Loucy (cell line): ENCODE measurements around the gene GTF2A1.

Experiments used
- H2AFZ ChIP-seq: fragments of 200-600 bp; sonication (generic); 2 replicates; pipeline ENCODE4 v1.6.0; 2016; ENCODE audit warnings: antibody characterized with exemption, mild to moderate bottlenecking, low read length, moderate library complexity
- H3F3A ChIP-seq: fragments of 200-600 bp; 2 replicates; pipeline ENCODE4 v1.6.0; 2016; ENCODE audit warnings: antibody characterized with exemption, low read depth, mild to moderate bottlenecking
- H3K27me3 ChIP-seq: fragments of 200-600 bp; sonication (generic); 2 replicates; pipeline ENCODE4 v1.6.1; 2014; ENCODE audit warnings: low read length, mild to moderate bottlenecking; ENCODE audit not compliant: insufficient read depth, poor library complexity, severe bottlenecking
- H3K36me3 ChIP-seq: fragments of 200-600 bp; sonication (generic); 2 replicates; pipeline ENCODE4 v1.6.1; 2016; ENCODE audit warnings: low read length; ENCODE audit not compliant: insufficient read depth
- H3K4me1 ChIP-seq: fragments of 200-600 bp; sonication (generic); 2 replicates; pipeline ENCODE4 v1.5.1; 2014; ENCODE audit warnings: low read length, mild to moderate bottlenecking; ENCODE audit not compliant: insufficient read depth, poor library complexity, severe bottlenecking
- H3K4me2 ChIP-seq: fragments of 200-600 bp; sonication (generic); 2 replicates; pipeline ENCODE4 v1.6.0; 2014; ENCODE audit warnings: antibody characterized with exemption, low read length, low read depth, mild to moderate bottlenecking; ENCODE audit not compliant: poor library complexity, severe bottlenecking
- H3K4me3 ChIP-seq: fragments of 200-600 bp; sonication (generic); 2 replicates; pipeline ENCODE4 v1.5.1; 2014; ENCODE audit warnings: low read length, mild to moderate bottlenecking, mixed read lengths; ENCODE audit not compliant: poor library complexity, severe bottlenecking
- H3K79me2 ChIP-seq: fragments of 200-600 bp; sonication (generic); 2 replicates; pipeline ENCODE4 v1.6.1; 2014; ENCODE audit warnings: low read length; ENCODE audit not compliant: insufficient read depth
- H3K9ac ChIP-seq: fragments of 200-600 bp; sonication (generic); 2 replicates; pipeline ENCODE4 v1.6.0; 2014; ENCODE audit warnings: mild to moderate bottlenecking, low read depth, low read length, moderate library complexity; ENCODE audit not compliant: poor library complexity, severe bottlenecking
- H3K9me2 ChIP-seq: fragments of 200-600 bp; sonication (generic); replicated peaks from 2 replicates; pipeline ENCODE4 v1.6.1; 2016; ENCODE audit warnings: low read depth, low read length, mixed read lengths
- H3K9me3 ChIP-seq: fragments of 200-600 bp; sonication (generic); 2 replicates; pipeline ENCODE4 v1.6.1; 2014; ENCODE audit warnings: mild to moderate bottlenecking, antibody characterized with exemption, low read length, low read depth; ENCODE audit not compliant: insufficient read depth
- H4K20me1 ChIP-seq: fragments of 200-600 bp; sonication (generic); 2 replicates; pipeline ENCODE4 v1.6.0; 2014; ENCODE audit warnings: antibody characterized with exemption, low read length, mild to moderate bottlenecking; ENCODE audit not compliant: insufficient read depth, poor library complexity, severe bottlenecking
- EZH2phosphoT487 ChIP-seq: fragments of 200-600 bp; IDR thresholded peaks from 2 replicates; pipeline ENCODE4 v1.6.1; 2018; ENCODE audit warnings: antibody characterized with exemption, mild to moderate bottlenecking, moderate library complexity, borderline replicate concordance
- TF ChIP-seq, protein P1 (sequence below): fragments of 200-600 bp; sonication (generic); conservative IDR thresholded peaks from 2 replicates; pipeline ENCODE4 v1.5.1; 2014; ENCODE audit warnings: mild to moderate bottlenecking, antibody characterized with exemption, low read length

Gene GTF2A1

DNA sequence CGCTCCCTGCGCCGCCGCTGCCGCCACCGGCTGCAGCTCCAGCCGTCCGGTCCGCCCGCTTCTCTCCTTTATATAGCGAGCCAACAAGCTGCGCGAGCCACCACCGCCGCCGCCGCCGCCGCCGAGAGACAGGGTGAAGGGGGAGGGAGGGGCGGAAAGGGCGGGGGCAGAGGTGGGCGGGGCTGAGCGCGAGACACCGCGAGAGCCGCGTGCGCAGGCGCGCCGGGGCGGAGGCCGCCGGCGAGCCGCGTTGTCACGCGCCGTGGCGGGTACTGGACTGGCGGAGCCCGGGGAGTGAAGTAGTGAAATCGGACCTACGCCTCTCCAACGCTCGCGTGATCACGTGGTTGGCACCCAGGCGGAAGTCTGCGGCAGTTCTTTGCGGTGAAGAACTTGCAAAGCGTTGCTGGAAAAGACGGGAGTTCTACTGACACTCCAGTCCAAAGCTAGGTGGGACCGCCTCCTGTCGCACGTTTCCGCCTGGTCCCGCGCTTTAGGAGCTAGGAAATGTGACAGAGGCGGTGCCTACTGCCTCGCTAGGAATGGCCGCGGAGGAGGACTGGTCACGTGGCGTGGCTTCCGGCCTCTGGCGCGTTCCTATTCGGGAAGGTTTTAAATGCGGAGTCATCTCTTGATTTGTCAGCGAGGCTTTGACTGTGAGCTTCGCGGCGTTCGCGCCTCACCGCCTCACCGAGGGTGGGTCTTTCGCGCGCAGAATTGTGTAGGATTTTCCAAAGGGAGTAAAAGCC, at the start of gene GTF2A1:
Gene GTF2A1, minus strand, starts transcription at position 130 of the 749 bp plus-strand sequence. CDS start 441 bp downstream, outside the sequence.
- Histone ChIP-seq H3K9me3 (no peaks in the 10 kb centered on the region), H3K4me3 (peak within 1 kb of the TSS; percentile 92), H4K20me1 (peaks cover 25% of the 10 kb centered on the region), H3K27me3 (peaks cover 9% of the 10 kb centered on the region), H3K4me2 (peak within 1 kb of the TSS; percentile 89), H3K4me1 (peaks cover 40% of the 10 kb centered on the region), H2AFZ (peak within 1 kb of the TSS; percentile 85), H3F3A (peaks cover 10% of the 10 kb centered on the region), H3K79me2 (peaks cover 44% of the 10 kb centered on the region), H3K9me2 (no peaks in the 10 kb centered on the region), H3K36me3 (peaks cover under 1% of the 10 kb centered on the region; the same call in 1 of the 2 replicates), H3K9ac (peak within 1 kb of the TSS; percentile 100)
- no peak for TF ChIP-seq EZH2phosphoT487
- TF ChIP-seq, protein P1, sequence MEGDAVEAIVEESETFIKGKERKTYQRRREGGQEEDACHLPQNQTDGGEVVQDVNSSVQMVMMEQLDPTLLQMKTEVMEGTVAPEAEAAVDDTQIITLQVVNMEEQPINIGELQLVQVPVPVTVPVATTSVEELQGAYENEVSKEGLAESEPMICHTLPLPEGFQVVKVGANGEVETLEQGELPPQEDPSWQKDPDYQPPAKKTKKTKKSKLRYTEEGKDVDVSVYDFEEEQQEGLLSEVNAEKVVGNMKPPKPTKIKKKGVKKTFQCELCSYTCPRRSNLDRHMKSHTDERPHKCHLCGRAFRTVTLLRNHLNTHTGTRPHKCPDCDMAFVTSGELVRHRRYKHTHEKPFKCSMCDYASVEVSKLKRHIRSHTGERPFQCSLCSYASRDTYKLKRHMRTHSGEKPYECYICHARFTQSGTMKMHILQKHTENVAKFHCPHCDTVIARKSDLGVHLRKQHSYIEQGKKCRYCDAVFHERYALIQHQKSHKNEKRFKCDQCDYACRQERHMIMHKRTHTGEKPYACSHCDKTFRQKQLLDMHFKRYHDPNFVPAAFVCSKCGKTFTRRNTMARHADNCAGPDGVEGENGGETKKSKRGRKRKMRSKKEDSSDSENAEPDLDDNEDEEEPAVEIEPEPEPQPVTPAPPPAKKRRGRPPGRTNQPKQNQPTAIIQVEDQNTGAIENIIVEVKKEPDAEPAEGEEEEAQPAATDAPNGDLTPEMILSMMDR = no peak

DNA sequence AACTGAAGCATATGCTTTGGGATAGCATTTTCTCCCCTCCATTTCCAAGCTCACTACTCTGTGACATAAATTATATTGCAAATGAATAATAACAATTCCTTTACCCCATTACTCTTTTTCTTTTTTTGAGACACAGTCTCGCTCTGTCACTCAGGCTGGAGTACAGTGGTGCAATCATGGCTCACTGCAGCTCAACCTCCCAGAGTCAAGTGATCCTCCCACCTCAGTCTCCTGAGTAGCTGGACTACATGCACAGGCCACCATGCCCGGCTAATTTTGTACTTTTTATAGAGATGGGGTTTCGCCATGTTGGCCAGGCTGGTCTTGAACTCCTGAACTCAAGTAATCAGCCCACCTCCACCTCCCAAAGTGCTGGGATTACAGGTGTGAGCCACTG, 49.2 kb upstream of the GTF2A1 start:
- Histone ChIP-seq H3K4me1 (peaks cover 40% of the 10 kb centered on the region), H3K9me3 (no peaks in the 10 kb centered on the region), H3K9ac (no peak overlapping the region), H3K79me2 (no peaks in the 10 kb centered on the region), H2AFZ (no peak overlapping the region), H3K36me3 (no peaks in the 10 kb centered on the region), H3K9me2 (no peaks in the 10 kb centered on the region), H3F3A (peaks cover 9% of the 10 kb centered on the region), H3K4me3 (no peak overlapping the region), H3K4me2 (no peak overlapping the region), H4K20me1 (no peaks in the 10 kb centered on the region), H3K27me3 (no peaks in the 10 kb centered on the region)
- no peak for TF ChIP-seq EZH2phosphoT487
- TF ChIP-seq, protein P1 = no peak

DNA sequence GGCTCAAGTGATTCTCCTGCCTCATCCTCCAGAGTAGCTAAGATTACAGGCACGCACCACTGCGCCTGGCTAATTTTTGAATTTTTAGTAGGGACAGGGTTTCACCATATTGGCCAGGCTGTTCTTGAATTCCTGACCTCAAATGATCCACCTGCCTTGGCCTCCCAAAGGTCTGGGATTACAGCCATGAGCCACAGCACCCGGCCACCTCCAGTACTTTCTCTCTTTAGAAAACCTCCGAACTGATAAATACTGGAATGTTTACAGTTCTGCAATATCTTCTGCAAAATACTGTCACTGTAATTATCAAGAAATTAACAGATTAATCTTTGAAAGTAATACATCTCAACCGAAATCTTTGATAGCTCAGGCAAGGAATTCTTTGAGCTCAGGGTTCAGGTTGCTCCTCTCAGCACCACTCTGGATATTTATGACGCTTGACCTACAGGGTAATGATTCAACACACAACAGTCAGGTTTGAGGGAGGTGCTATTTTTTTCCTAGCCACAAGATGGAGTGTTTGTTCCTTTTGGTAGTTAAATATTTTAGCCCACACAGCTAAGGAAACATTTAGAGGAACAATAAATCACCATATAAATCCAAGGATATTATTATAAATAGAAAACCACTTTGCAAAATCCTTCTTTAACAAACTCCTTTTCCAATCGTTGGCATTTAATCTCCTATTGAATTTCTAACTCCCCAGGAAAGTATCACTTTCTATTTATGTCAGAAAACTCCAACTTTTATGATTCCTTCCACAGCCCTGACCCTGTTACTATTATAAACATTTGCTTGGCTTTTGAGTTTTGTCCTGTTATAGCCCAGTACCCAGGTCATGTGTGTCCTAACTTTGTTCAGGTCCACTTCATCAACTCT, 48.6 kb upstream of the GTF2A1 start:
- Histone ChIP-seq H3F3A (peaks cover 9% of the 10 kb centered on the region), H3K4me2 (peak overlapping the region; percentile 71), H3K9ac (peak overlapping the region; percentile 60), H3K27me3 (no peaks in the 10 kb centered on the region), H4K20me1 (no peaks in the 10 kb centered on the region), H2AFZ (0 out of 2 replicates have a peak overlapping the region, but pooled peaks have one; percentile 3), H3K4me3 (no peak overlapping the region), H3K79me2 (no peaks in the 10 kb centered on the region), H3K9me3 (no peaks in the 10 kb centered on the region), H3K9me2 (no peaks in the 10 kb centered on the region), H3K36me3 (no peaks in the 10 kb centered on the region), H3K4me1 (peaks cover 42% of the 10 kb centered on the region)
- no peak for TF ChIP-seq EZH2phosphoT487
- TF ChIP-seq, protein P1 = peak; percentile 82
